RWPE2 (cell line): Measurements from ENCODE around the gene SIK3.

Experiments used
- ATAC-seq: fragments of 200-7000 bp; cut with Tn5 transposase; 3 replicates; pipeline ENCODE4 v1.9.1; 2021; ENCODE audit warnings: low read depth
- DNase-seq: peaks from one replicate; pipeline ENCODE4 v3.0.0-alpha.2; 2020; ENCODE audit warnings: low spot score
- H3K27ac ChIP-seq: fragments of 450-650 bp; 2 replicates; pipeline ENCODE4 v1.5.1; 2017; ENCODE audit warnings: mild to moderate bottlenecking; ENCODE audit not compliant: poor library complexity, severe bottlenecking
- H3K27me3 ChIP-seq: fragments of 250-450 bp; sonication (Bioruptor Pico); 2 replicates; pipeline ENCODE4 v1.5.1; 2021; ENCODE audit warnings: mild to moderate bottlenecking, moderate library complexity; ENCODE audit not compliant: insufficient read depth, poor library complexity, severe bottlenecking
- H3K36me3 ChIP-seq: fragments of 250-450 bp; sonication (Bioruptor Pico); 2 replicates; pipeline ENCODE4 v1.5.1; 2020; ENCODE audit warnings: low read depth, mild to moderate bottlenecking, moderate library complexity
- H3K4me1 ChIP-seq: fragments of 250-450 bp; sonication (Bioruptor Pico); 2 replicates; pipeline ENCODE4 v1.5.1; 2021; ENCODE audit warnings: mild to moderate bottlenecking, moderate library complexity; ENCODE audit not compliant: insufficient read depth, poor library complexity, severe bottlenecking
- H3K4me3 ChIP-seq: fragments of 250-450 bp; sonication (Bioruptor Pico); 2 replicates; pipeline ENCODE4 v1.5.1; 2021; ENCODE audit warnings: mild to moderate bottlenecking, moderate library complexity; ENCODE audit not compliant: severe bottlenecking
- H3K9me3 ChIP-seq: fragments of 250-450 bp; sonication (Bioruptor Pico); 2 replicates; pipeline ENCODE4 v1.5.1; 2021; ENCODE audit warnings: mild to moderate bottlenecking, moderate library complexity; ENCODE audit not compliant: severe bottlenecking
- TF ChIP-seq, protein P1 (sequence below): fragments of 450-650 bp; IDR thresholded peaks from one replicate; pipeline ENCODE4 v1.5.1; 2017; ENCODE audit warnings: mild to moderate bottlenecking, moderate library complexity; ENCODE audit not compliant: poor library complexity, severe bottlenecking

SIK3 gene

GRCh38 chr11:116960930-116961329, 137.3 kb downstream of the SIK3 start:
- ATAC-seq: peak; percentile 85
- no peak for DNase-seq
- no peak overlapping the region for H3K27ac ChIP-seq
- H3K36me3 ChIP-seq: no peaks in the 10 kb centered on the region
- H3K4me3 ChIP-seq: no peak overlapping the region
- no peaks in the 10 kb centered on the region for H3K9me3 ChIP-seq
- H3K4me1 ChIP-seq: peaks cover 6% of the 10 kb centered on the region
- H3K27me3 ChIP-seq: no peaks in the 10 kb centered on the region
- TF ChIP-seq, protein P1, sequence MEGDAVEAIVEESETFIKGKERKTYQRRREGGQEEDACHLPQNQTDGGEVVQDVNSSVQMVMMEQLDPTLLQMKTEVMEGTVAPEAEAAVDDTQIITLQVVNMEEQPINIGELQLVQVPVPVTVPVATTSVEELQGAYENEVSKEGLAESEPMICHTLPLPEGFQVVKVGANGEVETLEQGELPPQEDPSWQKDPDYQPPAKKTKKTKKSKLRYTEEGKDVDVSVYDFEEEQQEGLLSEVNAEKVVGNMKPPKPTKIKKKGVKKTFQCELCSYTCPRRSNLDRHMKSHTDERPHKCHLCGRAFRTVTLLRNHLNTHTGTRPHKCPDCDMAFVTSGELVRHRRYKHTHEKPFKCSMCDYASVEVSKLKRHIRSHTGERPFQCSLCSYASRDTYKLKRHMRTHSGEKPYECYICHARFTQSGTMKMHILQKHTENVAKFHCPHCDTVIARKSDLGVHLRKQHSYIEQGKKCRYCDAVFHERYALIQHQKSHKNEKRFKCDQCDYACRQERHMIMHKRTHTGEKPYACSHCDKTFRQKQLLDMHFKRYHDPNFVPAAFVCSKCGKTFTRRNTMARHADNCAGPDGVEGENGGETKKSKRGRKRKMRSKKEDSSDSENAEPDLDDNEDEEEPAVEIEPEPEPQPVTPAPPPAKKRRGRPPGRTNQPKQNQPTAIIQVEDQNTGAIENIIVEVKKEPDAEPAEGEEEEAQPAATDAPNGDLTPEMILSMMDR: no peak

DNA sequence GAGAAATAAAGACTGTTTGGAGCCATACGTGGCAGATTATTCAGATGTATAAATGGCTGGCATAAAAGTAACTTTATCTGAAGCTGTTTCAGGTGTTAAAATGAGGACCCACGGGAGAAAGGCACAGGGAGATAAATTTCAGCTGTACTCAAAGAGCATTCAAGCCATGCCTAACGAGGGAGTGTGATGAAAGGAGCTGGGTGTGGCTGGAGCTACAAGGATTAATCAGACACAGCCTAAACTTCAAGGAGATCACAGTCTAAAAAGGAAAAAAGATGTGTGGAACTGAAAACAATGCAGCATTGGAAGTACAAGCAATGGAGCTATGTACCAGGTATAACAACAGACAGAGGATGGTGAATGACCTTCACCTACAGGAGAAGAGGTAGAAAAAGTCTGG, 140.0 kb downstream of the SIK3 start:
- H3K27ac ChIP-seq: no peak overlapping the region
- H3K9me3 ChIP-seq: no peaks in the 10 kb centered on the region
- DNase-seq: no peak
- H3K27me3 ChIP-seq: no peaks in the 10 kb centered on the region
- peaks cover 13% of the 10 kb centered on the region for H3K36me3 ChIP-seq
- TF ChIP-seq, protein P1: no peak
- H3K4me3 ChIP-seq: no peak overlapping the region
- ATAC-seq: peak; percentile 54; the same call in 1 of the 3 replicates
- H3K4me1 ChIP-seq: peaks cover 6% of the 10 kb centered on the region

DNA sequence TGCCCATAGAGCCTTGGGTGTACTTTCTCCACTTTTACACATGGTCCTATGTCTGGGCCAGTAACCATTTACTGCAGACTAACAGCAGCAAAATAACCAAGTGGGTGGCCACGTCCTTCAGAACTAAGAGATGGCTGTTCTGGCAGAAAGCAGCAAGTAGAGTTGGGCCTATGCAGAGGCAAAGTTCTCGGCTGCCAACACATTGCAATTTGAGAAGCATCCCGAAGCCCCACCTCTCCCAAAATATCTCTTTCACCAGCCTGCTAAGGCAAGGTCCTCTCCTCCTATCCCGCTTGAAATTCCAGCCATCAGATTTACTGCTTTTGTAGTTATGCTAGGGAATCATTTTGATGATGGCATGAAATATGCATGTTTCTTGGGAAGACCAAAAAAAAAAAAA, 142.3 kb downstream of the SIK3 start:
- Histone ChIP-seq H3K27ac (no peak overlapping the region), H3K27me3 (no peaks in the 10 kb centered on the region), H3K36me3 (peaks cover 13% of the 10 kb centered on the region), H3K4me3 (no peak overlapping the region), H3K4me1 (no peaks in the 10 kb centered on the region), H3K9me3 (no peaks in the 10 kb centered on the region)
- ATAC-seq (no peak), DNase-seq (no peak)
- TF ChIP-seq, protein P1: no peak

DNA sequence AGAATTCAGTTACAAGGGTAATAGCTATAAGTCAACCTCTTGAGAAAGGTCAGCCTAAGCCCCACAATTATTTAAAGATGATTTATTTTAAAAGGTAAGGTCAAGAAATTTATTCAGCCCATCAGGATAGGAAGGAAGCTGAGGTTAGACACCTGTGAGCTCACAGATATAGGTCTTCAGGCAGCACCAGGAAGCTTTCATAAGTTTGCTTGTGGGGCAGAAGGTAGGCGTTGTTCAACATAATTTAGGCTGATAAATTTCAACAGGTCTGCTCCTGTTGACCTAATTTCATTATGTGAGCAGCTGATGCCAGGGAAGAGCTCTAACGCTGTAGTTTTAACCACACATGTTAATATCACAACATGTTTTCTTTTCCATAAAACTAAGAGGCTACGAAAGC, 142.7 kb downstream of the SIK3 start:
- peaks cover 13% of the 10 kb centered on the region for H3K36me3 ChIP-seq
- TF ChIP-seq, protein P1: no peak
- no peaks in the 10 kb centered on the region for H3K4me1 ChIP-seq
- no peak for DNase-seq
- no peak overlapping the region for H3K27ac ChIP-seq
- H3K9me3 ChIP-seq: no peaks in the 10 kb centered on the region
- no peaks in the 10 kb centered on the region for H3K27me3 ChIP-seq
- ATAC-seq: no peak
- H3K4me3 ChIP-seq: no peak overlapping the region

DNA sequence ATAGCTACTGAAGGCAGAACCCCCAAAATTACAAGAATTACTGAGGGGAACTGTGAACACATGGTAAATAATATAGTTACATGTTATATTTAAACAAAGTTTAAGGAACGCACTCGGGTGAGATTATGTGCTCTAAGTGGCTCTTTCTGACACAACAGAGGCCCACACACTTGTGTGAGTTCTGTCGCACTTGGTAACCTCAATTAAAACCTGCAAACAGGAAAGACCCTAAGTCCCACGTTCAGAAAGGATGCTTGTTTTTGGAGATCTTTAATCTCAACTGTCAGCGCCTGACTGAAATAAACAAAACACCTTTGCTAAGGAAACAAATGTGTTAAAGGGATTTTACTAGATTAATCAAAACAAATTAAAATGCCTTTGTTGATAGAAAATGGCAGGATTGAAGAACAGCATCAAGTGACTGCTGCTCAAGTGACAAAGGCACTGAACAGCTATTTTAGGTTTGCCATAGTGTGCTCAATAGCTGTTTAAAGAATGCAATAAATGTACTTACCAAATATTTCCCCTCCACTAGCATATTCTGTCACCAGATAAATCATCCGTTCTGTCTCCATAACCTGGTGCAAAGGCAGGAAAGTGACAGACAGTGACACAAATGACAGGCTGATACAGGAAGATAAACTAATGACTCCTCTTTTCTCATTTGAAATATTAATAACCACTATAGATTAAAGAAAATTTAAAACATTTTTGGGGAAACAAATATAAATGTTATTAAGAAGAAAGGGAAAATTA, 144.5 kb downstream of the SIK3 start:
- TF ChIP-seq, protein P1: no peak
- Histone ChIP-seq H3K27ac (no peak overlapping the region), H3K9me3 (peaks cover under 1% of the 10 kb centered on the region), H3K27me3 (no peaks in the 10 kb centered on the region), H3K36me3 (peaks cover 13% of the 10 kb centered on the region), H3K4me3 (no peak overlapping the region), H3K4me1 (peaks cover 4% of the 10 kb centered on the region)
- ATAC-seq: no peak
- no peak for DNase-seq
